ENCODE results near the gene GIPC3.

Gene GIPC3

DNA sequence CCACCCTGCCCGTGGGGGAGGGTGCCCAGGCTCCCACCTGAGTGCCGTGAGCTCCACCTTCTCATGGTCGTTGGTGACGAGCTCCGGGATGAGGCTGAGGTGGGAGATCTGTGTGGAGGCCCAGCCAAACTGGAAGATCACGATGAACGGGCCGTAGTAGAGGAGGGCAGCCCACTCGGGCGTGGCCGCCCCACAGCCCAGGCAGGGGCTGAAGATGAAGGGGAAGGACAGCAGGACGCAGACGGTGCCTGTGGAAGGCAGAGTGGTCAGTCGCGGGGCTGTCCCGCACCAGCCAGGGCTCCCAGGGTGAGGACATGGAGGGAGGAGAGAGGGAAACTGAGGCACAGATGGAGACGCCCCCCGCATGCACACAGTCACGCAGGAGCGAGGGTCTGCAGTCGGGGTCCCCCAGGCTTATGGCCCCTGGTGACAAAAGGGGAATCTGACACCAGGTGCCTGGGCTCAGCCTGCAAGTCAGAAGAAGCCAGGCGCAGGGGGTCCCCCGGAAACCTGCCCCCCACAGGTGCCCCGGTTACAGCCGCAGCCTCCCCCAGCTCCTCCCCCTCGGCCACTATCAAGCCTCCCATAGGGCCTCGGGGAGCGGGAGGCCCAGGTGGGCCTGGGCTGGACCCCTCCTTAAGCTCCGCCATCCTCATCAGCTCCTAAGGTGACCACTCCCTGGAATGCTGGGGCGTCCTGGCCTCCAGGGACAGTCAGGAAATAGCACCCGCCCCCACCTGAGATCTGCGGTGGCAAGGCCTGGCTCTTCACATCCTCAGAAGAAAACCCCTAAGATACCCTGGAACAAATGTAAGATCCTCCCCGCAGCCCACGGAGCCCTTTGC is 34.1 kb upstream of the GIPC3 start:
- TF ChIP-seq Cebpa-rat (IDR thresholded peaks at IDR 0.05): no peak
- H3K36me3 ChIP-seq: peaks cover 51% of the 10 kb centered on the region
- peak overlapping the region; percentile 95; the same call in 1 of the 2 replicates for H3K4me2 ChIP-seq

DNA sequence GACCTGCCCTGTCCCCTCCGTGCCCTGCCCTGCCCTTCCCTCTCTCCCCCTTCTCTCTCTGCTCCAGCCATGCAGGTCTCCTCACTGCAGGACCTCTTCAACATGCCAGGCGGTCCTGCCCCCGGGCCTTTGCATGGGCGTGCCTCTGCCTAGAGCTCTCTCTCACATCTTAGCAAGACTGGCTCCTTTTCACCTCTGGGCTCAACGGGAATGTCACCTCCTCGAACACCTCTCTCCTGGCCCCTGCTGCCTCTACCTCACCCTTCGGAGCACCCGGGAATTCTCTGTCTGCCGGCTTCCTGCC is 33.5 kb upstream of the GIPC3 start:
- TF ChIP-seq Cebpa-rat (IDR thresholded peaks at IDR 0.05): no peak
- H3K9ac ChIP-seq: no peak overlapping the region
- peaks cover 91% of the 10 kb centered on the region for H4K20me1 ChIP-seq

More for the DNA sequence above, 34.1 kb upstream of the GIPC3 start:
- Histone ChIP-seq H4K20me1 (peaks cover 90% of the 10 kb centered on the region), H3K27ac (no peak overlapping the region; the same call in 1 of the 2 replicates), H3K4me1 (peaks cover 52% of the 10 kb centered on the region), H3K9ac (no peak overlapping the region), H3K4me3 (no peak overlapping the region), H3K9me3 (no peaks in the 10 kb centered on the region), H3K27me3 (no peaks in the 10 kb centered on the region)

DNA sequence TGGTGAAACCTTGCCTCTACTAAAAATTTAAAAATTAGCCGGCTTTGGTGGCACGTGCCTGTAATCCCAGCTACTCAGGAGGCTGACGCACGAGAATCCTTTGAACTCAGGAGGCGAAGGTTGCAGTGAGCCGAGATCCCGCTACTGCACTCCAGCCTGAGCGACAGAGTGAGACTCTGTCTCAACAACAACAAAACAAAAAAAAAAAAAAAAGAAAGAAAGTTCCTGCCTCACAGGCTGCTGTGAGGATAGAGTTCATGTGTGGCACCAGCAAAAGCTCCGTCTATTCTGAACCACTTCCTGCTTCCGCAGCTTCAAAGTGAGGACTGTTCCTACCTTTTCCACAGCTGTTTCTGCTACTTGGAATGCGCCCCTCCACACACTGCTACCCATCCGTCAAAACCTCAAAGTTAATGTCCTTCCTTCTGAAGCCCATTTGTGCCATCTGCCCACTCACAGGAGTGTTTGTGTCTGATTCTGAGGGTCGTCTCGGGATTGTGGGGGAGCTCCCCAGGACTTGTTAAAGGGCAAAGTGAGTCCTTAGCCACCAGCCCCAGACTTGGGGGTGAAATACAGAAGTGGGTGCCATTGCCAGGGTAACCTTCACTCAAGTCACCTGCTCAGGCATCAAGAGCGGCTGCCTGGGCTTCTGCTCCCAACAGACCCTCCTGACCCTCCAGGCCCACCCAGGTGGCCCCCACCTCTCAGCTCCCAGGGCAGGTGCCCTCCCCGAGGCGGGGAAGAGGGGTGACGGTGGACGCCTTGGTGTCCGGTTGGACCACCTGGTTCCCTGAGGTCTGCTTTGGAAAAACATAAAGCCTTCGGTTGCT is 30.8 kb upstream of the GIPC3 start:
- Histone ChIP-seq H3K4me2 (peak overlapping the region; percentile 95), H3K36me3 (peaks cover 19% of the 10 kb centered on the region), H3K27me3 (no peaks in the 10 kb centered on the region), H3K4me1 (peaks cover 77% of the 10 kb centered on the region), H3K9me3 (no peaks in the 10 kb centered on the region), H3K27ac (peak overlapping the region; percentile 83), H3K9ac (peak overlapping the region; percentile 63), H4K20me1 (peaks cover 72% of the 10 kb centered on the region), H3K4me3 (peak overlapping the region; percentile 52)
- no peak for TF ChIP-seq Cebpa-rat (IDR thresholded peaks at IDR 0.05)

More for the DNA sequence above, 33.5 kb upstream of the GIPC3 start:
- Histone ChIP-seq H3K27me3 (no peaks in the 10 kb centered on the region), H3K36me3 (peaks cover 46% of the 10 kb centered on the region), H3K4me2 (peak overlapping the region; percentile 95; the same call in 1 of the 2 replicates), H3K9me3 (no peaks in the 10 kb centered on the region), H3K4me3 (no peak overlapping the region), H3K4me1 (peaks cover 58% of the 10 kb centered on the region), H3K27ac (no peak overlapping the region; the same call in 1 of the 2 replicates)

DNA sequence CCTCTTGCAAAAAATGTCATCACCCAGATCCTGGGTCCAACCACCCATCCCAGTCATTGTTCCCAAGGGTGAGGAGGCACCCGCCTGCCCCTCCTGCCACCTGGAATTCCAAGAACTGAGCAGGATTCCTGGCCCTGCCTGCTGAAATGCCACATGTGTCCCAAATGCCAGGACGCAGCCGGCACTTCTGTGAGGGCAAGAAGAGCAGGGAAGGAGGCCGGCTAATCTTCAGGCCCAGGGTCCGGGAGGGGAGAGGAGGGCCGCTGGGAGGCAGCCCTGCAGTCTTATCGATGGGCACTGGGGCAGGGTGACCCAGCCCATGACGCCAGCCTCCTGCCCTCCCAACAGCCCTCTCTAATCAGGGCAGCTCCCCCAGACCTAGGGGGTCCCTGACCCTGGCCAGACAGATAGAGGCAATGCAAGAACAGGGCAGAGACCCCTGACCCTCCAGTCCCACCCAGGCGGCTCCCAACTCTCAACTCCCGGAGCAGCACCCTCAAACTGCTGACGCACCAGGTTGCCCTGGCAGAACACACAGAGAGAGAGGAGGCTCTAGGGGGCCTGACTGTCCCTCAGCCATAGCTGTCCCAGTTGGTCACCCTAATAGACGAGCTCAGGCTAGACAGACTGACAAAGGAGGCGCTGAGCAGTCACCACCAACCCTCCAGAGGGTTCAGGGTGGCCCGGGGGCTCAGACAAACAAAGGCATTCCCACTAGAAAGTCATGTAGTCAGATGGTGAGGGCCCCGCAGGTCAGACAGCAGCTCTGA is 29.4 kb upstream of the GIPC3 start:
- peak overlapping the region; percentile 95 for H3K4me2 ChIP-seq
- H3K36me3 ChIP-seq: peaks cover 8% of the 10 kb centered on the region
- H3K4me1 ChIP-seq: peaks cover 91% of the 10 kb centered on the region
- peak overlapping the region; percentile 86 for H3K27ac ChIP-seq
- no peaks in the 10 kb centered on the region for H3K9me3 ChIP-seq
- peak overlapping the region; percentile 87 for H3K9ac ChIP-seq
- peaks cover 61% of the 10 kb centered on the region for H4K20me1 ChIP-seq
- no peaks in the 10 kb centered on the region for H3K27me3 ChIP-seq
- TF ChIP-seq Cebpa-rat (IDR thresholded peaks at IDR 0.05): no peak
- peak overlapping the region; percentile 95 for H3K4me3 ChIP-seq

DNA sequence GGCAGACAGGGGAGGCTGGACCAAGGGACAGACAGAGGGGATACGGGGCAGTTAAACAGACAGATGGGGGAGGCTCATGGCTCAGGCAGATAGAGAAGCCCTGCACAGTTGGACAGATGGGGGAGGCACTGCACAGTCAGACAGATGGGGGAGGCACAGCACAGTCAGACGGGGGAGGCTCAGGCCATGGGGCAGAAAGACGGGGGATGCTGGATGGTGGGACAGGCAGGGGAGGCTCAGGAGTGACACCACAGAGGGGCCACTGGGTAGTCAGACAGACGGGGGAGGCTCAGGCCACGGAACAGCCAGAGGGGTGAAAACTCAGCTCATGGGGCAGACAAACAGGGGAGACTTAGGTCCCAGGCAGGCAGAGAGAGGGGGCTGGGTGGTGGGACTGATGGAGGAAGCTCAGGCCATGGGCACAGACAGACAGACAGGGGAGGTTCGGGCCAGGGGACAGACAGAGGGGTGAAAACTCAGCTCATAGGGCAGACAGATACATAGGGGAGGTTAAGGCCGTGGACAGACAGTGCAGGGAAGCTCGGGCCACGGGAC is 28.8 kb upstream of the GIPC3 start:
- peak overlapping the region; percentile 95 for H3K4me3 ChIP-seq
- no peaks in the 10 kb centered on the region for H3K9me3 ChIP-seq
- H3K4me2 ChIP-seq: peak overlapping the region; percentile 95
- peak overlapping the region; percentile 87 for H3K9ac ChIP-seq
- peaks cover 54% of the 10 kb centered on the region for H4K20me1 ChIP-seq
- peak overlapping the region; percentile 86 for H3K27ac ChIP-seq
- TF ChIP-seq Cebpa-rat (IDR thresholded peaks at IDR 0.05): no peak
- no peaks in the 10 kb centered on the region for H3K27me3 ChIP-seq
- peaks cover 1% of the 10 kb centered on the region; the same call in 1 of the 2 replicates for H3K36me3 ChIP-seq
- H3K4me1 ChIP-seq: peaks cover 92% of the 10 kb centered on the region

DNA sequence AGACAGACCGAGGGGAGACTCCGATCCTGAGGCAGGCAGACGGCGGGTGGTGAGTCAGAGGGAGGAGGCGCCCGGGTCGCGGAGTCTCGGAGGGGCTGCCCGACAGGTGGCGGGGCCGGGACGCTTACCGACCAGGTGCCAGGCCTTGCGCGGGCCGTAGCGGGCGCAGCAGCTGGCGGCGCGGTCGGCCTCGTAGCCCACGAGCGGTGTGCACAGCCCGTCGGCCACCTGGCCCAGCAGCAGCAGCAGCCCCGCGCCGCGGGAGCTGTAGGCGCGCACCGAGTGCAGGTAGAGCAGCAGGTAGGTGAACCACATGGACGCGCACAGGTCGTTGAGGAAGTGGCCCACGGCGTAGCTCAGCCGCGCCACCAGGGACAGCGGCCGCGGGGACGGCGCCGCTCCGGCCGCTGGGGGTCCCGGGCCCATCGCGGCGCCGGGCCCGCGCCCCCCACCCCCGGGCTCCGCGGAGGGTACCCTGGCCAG is 28.3 kb upstream of the GIPC3 start:
- peaks cover 49% of the 10 kb centered on the region for H4K20me1 ChIP-seq
- peak overlapping the region; percentile 86 for H3K27ac ChIP-seq
- H3K9ac ChIP-seq: peak overlapping the region; percentile 87
- H3K9me3 ChIP-seq: no peaks in the 10 kb centered on the region
- no peak for TF ChIP-seq Cebpa-rat (IDR thresholded peaks at IDR 0.05)
- H3K4me2 ChIP-seq: peak overlapping the region; percentile 95
- peak overlapping the region; percentile 95 for H3K4me3 ChIP-seq
- H3K27me3 ChIP-seq: no peaks in the 10 kb centered on the region
- H3K4me1 ChIP-seq: peaks cover 87% of the 10 kb centered on the region
- no peaks in the 10 kb centered on the region for H3K36me3 ChIP-seq

DNA sequence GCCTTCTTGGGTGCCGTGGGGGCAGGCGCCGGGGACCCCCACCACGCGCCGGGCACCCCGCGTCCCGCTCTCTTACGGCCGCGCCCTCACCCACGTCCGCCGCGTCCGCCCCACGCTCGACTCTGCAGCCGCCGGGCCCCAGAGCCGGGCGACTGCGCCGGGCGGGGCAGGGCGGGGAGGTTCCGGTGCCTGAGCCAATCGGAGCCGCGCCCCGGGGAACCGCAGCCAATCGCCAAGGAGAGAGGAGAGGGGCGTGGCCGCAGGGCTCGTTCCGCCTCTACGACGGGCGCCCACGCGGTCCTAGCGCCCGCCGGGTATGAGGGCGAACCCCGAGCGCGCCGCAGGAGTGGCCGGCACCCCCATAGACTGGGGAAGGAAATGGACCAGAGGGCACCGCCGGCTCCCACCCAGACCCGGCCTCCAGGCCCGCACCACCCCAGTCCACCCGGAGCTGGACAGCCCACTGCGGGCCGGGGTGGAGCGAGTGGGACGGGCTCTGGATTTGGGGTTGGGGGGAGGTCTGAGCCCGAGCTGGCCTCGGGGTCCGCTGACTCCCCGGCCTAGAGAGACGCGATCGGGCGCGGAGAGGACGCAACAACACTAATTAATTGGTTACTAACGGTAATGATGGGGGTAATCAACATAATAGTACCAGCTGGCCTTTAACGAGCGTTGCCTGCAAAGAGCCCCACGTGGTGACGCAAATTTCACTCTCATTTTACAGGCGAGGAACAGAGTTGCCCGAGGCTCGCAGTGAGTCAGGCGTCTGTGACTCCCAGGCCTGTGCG is 27.6 kb upstream of the GIPC3 start, which contains the start of gene MFSD12:
Gene MFSD12 (minus strand): TSS at position 126 of the 788 bp plus-strand sequence. CDS start 183 bp downstream, outside the sequence.
- peak within 1 kb of the TSS; percentile 86 for H3K27ac ChIP-seq

DNA sequence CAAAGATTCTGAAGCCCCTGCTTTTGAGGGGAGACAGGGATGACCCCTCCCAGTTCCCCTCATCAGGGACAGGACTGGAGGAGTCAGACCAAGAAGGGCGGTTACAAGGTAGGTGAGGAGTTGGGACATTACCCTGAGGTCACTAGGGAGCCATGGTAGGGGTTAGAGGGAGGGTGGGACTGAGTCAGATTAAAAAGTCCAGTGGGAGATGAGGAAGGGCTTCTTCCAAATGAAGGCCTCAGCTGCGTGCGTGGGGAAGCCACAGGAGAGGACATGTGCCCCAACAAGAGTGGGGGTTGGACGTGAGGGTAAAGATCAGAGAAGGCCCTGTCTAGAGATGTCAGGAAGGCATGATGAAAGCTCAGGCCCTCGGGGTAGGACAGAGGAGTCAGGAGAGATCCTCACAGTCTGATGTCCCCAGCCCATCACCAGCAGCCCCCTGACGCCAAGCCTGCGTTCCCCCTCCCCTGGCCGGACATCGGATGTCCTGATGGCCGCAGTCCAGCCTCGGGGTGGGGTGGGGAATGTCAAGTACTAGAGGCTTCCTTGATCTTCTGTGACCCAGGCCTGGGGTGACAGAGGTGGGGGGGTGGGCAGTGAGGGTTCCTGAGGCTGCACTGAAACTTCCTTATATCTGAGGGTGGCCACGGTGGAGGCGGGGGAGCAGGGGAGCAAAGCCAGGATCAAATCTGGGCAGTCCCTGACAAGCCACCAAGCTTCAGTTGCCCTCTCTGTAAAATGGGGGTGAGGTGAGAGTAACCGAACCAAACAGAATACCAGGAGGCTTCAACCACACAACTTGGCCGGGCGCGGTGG is 21.4 kb upstream of the GIPC3 start:
- Histone ChIP-seq H3K9ac (no peak overlapping the region), H3K36me3 (no peaks in the 10 kb centered on the region), H4K20me1 (no peaks in the 10 kb centered on the region), H3K4me3 (no peak overlapping the region), H3K9me3 (no peaks in the 10 kb centered on the region), H3K4me1 (peaks cover 26% of the 10 kb centered on the region), H3K27ac (no peak overlapping the region), H3K27me3 (no peaks in the 10 kb centered on the region), H3K4me2 (no peak overlapping the region)
- no peak for TF ChIP-seq Cebpa-rat (IDR thresholded peaks at IDR 0.05)

More for the DNA sequence above, 27.6 kb upstream of the GIPC3 start, which contains the start of gene MFSD12:
- TF ChIP-seq Cebpa-rat (IDR thresholded peaks at IDR 0.05): no peak
- H3K4me1 ChIP-seq: peaks cover 81% of the 10 kb centered on the region
- peak within 1 kb of the TSS; percentile 95 for H3K4me2 ChIP-seq
- H3K27me3 ChIP-seq: no peaks in the 10 kb centered on the region
- no peaks in the 10 kb centered on the region for H3K36me3 ChIP-seq
- H4K20me1 ChIP-seq: peaks cover 43% of the 10 kb centered on the region
- peak within 1 kb of the TSS; percentile 95 for H3K4me3 ChIP-seq
- no peaks in the 10 kb centered on the region for H3K9me3 ChIP-seq
- peak within 1 kb of the TSS; percentile 87 for H3K9ac ChIP-seq

All from BLaER1 (cell line).